Activated CD4-positive, alpha-beta T cell treated with anti-CD3 and anti-CD28 coated beads, Interleukin-2, amount 50 U/mL, for 24 hours (primary cell): ENCODE measurements around the gene KIF7.

ENCODE experiments used
- DNase-seq, 2 donors: peaks; one replicate each; pipeline ENCODE4 v3.0.0-alpha.2; 2020; ENCODE audit warnings: low read depth in 1 of 2, low spot score in 1 of 2

KIF7 gene

DNA sequence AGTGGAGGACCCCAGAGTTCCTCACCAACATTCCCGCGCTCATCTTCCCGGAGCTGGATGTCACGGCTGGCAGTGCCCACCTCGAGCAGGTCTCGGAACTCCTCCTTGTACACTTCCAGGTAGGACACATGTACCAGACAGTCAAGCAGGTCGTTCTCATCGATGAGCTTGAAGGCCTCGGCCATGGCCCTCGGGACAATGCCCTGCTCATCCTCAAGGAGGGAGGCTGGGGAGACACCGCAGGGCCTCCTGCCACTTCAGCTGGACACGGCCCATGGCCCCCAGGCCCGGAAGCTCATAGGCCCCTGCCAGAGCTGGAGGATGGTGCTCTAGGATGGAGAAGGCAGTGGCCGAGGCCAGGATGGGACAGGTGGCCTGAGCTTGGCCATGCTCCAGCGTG lies 5.6 kb downstream of the KIF7 start:
- DNase-seq = no peak

DNA sequence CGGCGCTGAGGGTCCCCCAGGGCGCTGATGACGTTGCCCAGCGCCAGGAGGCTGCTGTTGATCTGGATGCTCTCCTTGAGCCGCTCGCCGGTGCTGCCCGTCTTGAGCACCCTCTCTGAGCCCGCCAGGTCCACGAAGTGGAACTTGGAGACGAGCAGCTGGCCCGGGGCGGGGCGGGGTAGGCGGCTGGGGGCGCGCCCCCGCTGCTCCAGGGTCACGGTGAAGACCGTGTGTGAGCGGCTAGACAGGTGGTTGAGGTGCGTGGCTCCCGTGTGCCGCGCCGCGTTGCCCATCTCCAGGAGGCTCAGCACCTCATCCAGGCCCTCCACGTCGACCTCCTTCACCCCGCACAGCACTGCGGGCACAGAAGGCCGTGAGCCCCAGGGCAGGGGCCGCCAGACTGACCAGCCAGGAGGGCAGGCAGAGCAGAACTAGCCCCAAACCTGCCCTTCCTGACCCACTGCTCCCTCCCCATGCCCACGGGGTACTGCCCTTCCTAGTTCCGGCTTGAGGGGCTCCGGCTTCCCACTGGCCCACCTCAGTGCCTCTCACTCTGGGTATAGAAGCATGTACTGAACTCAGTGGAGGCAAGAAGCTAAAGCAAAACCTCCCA lies 6.1 kb downstream of the KIF7 start:
- no peak for DNase-seq

DNA sequence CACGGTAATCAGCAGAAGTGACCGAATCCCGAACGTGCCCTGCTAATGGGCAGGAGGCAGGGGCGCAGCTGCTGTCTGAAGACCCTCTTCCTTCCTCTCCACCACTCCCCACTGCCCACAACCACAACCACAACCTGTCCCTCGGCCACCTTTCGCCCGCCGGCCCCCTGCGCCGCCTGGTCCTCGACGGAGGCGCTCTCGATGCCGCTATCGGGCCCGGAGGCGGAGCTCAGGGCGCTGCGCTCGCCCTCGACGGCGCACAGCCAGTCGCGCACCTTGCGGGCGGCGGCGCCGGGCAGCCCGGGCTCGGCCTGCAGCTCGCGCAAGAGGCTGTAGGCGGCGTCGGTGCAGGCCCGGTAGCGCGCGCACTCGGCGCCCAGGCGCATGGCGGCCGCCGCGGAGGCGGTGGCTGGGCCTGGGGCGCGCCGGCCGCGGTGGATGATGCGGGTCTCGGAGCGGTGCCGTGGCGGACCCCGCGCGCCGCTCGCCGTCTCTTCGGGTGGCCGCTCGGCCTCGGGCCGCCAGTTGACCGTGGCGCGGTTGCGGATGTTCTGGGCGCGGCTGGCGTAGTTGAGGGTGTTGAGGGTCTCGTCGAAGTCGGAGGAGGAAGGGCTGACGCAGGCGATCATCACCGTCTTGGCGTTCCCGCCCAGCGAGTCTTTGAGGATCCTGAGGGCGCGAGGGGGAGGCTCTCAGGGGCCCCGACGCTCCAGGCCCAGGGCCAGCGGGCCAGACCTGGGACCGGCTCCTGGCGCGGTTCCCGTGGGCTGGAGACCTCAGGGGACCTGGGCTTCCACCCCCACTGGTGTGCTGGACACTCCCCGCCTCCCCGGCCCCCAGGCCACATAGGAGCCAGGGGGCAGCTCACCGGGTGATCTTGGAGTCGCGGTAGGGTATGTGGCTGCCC lies 6.9 kb downstream of the KIF7 start:
- DNase-seq = no peak

DNA sequence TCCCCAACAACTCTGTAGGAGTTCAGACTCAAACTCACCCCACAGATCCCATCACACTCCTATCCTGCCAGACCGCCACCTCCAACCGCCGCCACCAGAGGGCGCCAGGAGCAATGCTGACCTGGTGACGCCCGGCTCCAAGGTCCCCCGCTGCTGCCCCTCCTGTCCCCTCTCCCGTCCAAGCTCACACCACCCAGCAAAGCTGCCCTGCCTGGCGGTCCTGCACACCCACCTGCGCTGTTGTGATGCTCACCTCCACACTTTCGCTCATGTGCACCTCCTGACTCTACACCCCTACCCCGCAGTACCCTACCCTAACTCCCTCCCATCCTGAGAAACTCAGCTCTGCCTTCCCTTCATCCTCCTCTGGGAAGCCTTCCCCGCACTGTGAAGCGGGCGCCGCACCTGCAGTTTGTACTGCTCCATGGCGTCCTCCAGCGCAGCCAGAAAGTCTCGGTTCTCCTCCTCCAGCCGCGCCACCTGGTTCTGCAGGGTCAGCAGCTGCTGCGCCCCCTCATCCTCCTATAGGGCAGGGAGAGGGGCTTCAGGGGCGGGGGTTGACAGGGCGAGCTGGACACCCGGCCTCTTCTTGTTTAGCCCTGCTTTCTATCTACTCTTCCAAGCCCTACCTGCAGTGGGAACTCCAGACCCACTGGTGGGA lies 7.9 kb downstream of the KIF7 start:
- peak; percentile 41 to 47 for DNase-seq

DNA sequence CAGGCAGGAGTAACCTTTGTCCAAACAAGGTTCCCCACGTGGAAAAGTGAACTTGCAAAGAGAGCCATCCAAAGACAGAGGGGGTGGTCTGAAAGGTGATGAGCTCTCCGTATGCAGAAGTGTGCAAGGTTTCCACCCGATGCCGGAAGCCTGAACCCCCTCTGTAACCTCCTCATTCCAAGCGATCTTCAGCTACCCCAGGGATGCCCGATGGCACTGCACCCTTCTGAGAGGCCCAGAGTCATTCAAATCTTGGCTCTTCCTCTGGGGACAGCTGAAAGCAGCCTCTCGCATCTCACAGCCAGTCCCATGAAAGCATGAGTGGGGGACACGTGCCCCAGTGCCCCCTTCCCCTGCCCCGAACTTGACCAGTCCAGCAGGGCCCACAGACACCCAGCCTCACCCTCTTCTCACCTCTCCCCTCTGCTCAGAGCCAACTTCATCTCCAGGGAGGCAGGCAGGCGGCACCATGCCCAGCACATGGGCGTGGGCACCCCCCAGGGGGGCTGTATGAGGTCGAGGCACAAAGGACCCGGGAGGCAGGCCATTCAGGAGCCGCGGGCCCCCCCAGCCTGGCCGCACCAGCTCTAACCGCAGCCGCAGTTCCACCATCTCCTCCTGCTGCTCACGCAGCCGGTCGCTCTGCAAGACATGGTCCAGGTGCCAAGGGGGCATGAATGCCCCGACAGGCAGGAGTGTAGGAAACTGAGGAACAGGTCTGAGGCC lies 8.7 kb downstream of the KIF7 start:
- DNase-seq = no peak

DNA sequence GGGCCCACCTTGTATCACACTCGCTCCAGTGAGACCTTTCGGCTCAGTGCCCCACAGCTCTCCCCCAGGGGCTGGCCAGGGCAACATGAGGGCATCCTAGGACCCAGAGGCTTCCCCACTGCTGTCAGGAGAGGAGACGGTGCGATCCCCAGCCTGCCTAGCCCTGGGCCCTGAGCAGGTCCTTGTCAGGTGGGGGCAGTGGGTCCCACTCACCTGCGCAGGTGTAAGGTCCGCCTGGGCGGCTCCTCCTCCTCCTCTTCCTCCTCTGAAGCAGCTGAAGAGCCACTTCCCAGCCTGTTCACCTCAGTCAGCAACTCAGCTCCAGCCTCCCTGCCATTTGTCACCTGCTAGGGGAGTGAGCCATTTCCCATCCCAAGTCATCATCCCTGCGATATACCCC lies 9.6 kb downstream of the KIF7 start:
- no peak for DNase-seq

DNA sequence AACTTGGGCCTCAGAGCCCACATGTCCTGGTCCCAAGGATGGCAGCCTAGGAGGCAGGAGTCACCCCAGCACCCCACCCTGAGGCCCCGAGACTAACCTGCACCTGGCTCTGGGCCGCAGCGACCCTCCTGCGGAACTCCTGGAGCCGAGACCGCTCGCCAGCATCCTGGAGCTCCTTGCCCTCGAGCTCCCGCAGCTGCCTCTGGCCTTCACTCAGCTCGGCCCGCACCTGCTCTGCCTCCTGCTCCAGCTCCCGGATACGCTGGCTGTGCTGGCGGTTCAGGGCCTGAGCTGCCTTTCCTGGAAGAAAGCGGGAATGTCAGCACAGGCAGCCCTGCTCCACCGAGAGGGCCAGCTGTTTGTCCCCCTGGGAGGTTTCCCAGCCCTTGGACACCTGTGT lies 13.2 kb downstream of the KIF7 start:
- no peak for DNase-seq

DNA sequence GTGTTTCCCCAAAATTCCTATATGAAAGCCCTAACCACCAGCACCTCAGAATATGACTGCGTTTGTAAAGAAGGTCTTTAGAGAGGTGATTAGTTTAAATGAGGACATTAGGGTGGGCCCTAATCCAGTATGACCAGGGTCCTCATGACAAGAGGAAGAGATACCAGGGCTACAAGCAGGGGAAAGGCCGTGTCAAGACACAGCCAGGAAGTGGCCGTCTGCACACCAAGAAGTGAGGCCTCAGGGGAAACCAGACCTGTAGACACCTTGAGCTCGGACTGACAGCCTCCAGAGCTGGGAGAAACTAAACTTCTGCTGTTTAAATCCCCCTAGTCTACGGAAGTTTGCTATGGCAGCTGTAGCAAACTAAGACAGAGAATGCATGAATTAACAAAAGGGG lies 14.2 kb downstream of the KIF7 start:
- no peak for DNase-seq

DNA sequence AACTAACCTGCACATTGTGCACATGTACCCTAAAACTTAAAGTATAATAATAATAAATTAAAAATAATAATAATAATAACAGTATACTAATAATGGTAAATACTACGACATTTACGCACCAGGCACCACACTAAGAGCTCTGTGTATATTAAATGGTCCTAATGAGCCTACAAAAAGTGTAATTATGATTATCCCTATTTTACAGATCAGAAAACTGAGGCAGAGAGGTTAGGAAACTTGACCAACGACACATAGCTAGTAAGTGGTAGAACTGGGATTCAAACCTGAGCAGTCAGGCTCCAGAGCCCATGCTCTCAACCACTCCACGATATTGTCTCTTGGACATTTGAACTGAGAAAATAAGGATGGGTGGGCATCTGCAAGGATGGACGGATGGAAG lies 15.0 kb downstream of the KIF7 start:
- no peak for DNase-seq

DNA sequence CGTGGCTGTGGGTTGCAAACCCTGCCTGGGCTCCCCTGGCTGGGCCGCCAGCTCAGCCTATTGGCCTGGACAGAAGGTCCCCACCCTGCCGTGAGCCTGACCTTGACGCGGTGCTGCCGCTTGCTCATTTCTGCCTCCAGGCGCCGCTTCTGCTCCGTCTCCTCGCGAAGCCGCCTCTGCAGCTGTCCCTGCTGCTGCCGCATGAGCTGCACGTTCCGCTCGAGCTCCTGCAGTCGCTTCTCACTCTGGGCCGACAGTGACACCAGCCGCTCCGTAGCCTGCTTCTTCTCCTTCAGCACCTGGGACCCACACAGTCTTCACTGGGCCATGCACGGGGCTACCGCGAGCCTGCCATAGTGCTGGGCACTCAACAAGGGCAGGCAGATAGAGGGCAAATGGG lies 21.7 kb downstream of the KIF7 start:
- DNase-seq = no peak

DNA sequence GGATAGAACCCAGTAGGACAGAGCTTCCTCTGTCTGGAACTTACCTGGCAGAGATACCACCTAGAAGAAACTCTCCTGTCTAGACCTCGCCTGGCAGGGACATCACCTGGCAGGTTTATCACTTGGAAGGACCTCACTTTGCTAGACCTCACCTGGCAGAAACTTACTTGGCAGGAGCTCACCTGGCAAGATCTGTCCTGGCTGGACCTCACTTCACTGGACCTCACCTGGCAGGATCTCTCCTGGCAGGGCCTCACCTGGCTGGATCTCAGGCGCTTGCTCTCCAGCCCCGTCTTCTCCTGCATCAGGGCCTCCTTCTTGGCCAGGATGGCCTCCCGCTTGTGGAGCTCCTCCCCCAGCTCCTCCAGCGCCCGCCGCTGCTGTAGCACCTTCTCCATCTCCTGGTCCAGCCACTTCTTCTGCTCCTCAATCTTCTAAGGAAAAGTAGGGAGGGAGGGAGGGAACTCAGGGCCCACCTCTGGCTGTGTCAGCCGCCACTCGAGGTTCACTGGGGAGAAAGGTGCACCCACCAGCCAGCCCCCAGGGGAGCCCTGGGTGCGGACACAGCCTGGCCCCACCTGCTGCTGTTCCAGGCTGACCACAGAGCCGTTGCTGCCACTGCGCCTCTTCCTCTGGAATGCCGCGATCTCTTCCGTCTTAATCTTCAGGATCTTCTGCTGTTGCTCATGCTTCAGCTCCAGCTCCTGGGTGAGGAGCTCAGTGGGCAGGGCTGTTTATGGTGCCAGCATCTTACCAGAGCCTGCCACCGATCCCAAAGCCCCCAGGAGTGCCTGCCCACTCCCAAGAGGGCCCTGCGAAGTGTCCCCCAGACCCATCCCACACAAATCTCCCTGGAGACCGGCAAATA lies 22.5 kb downstream of the KIF7 start:
- no peak for DNase-seq

DNA sequence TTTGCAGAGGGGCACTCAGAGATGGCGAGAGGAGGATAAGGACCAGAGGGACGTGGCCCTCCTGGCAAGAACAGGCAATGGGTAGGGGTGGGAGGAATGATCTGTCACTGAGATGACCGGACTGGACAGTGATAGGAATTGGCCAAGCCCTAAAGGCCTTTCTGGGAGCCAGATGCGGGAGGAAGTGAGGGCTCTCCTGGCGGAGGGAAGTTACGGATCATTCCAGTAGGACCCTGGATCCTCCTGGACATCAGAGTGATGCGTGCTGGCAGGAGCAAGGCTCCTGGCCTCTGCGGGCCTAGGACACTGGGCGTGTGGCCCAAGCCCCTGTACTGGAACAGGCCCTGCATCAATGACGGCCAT lies 23.4 kb downstream of the KIF7 start:
- no peak for DNase-seq

DNA sequence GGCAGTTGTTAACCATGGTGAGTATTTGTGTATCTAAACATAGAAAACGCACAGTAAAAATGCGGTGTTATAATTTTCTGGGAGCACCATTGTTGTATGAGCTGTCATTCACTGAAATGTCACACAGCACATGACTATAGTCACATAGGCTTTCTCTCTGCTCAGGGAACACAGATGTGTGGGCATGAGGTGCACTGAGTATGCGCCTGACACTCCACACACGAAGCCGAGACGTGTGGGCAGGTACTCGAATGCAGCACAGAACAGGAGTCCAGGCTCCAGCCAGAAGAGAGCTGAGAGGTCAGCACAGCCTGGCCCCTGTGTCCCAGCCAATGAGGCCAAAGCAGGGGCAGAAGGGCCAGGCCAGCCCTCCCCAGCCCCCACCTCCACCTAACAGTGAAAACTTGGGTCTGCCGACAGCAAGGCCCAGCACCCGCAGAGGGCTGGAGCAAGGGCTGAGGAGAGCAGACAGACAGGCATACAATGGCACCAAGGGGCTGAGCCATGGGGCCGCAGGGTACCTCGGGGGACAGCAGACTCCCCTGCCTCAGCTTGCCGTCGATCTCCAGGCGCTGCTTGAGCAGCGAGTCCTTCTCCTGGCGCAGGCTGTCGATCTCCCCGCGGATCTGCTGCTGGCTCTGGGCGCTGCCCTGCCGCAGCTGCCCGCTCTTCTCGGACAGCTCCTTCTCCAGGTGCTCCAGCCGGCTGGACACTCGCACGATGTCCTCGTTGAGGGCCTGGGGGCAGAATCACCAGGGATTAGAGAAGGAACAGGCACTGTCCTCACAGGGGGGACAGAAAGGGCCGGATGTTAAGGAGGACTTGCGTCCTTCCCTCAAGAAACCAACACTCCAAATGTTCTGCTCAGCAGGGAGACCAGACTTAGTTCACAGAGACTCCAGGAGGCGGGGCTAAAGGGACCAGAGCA lies 24.0 kb downstream of the KIF7 start:
- DNase-seq = no peak

DNA sequence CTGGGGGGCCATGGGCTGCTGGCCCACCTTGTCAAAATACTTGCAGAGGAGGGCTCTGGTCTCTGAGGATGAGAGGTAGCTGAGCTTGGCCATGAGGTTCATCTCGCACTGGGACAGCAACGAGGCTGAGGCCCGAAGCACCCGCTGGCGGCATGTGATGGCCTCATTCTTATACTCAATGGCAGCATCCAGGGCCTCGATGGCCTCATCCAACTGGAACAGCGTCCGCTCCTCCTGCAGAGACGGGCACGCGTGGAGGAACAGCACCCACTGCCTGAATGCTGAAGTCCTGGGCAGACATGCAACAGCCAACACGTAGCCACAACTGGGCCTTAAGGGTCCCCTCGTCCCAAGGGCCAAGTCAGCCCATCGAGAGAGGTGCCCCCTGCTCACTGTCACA lies 25.0 kb downstream of the KIF7 start:
- DNase-seq = no peak

DNA sequence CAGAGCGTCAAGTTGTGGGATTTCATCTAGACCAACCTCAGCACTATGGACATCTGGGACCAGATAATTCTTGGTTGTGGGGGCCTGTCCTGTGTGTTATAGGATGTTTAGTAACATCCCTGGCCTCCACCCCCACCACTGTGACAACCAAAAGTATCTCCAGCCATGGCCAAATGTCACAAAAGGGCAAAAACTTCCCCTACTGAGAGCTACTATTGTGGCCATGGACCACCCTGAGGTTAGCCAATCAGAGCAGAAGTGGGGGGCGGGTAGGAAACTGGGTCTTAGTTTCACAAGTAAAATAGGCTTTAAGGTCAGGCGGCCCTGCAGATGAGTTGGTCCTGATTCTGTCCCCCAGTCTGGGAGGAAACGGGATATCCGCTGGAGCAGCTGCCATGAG lies 25.4 kb downstream of the KIF7 start:
- no peak for DNase-seq

DNA sequence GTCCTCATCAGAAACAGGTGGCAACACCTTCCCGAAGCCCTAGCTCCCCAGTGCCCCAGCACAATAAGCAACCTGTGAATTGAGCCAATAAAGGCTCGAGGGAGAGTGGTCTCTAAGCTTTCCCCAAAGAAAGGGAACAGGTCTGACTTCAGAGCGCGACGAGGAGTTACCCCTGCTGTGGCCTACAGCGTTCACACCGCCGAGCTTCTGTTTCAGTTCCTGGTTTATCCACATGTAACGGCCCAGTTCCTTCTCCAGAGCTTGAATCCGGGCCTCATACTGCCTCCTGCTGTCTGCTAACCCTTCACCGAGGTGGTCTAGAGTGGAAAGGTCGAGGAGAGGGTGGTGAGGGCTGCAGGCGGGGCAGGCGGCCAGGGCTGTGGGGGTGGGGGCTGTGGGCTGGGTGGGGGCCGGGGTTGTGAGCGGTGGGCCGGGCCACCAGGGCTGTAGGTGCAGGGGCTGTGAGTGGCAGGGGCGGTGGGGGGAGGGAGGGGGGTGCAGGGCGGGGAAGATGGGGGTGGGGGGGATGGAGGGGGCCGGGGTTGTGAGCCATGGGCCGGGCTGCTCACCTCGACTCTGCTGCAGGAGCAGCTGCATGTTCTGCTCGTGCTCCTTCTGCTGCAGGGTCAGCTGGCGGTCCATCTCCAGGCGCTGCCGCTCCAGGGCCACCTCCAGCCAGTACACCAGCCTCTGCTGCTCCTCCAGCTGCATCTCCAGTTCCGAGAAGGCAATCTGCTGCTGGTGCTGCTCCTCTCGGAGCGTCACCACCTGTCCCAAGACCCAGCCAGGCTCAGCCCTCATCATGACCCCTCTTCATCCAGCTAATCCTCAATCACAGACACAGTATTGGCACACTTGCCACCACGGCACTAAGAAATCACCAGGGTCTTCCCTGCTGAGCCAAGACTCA lies 26.2 kb downstream of the KIF7 start:
- DNase-seq = no peak

DNA sequence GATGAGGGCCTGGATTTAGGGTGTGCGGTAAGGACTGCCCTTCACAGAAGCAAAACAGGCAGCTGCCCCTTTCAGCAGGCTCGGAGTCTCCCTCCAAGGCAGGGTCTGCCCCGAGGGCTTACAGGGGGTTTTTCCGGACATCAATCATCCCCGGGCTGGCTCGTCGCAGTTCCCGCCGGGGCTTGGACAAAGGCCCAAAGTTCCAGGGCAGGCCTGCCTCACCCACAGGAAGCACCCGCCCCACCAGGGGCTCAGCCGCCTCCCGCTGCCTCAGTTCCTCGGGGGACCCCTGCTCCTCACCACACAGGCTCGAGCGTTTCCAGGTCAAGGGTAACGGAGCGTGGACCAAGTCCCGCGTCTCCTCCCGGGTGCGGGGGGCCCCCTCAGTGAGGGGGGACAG lies 27.0 kb downstream of the KIF7 start:
- no peak for DNase-seq

DNA sequence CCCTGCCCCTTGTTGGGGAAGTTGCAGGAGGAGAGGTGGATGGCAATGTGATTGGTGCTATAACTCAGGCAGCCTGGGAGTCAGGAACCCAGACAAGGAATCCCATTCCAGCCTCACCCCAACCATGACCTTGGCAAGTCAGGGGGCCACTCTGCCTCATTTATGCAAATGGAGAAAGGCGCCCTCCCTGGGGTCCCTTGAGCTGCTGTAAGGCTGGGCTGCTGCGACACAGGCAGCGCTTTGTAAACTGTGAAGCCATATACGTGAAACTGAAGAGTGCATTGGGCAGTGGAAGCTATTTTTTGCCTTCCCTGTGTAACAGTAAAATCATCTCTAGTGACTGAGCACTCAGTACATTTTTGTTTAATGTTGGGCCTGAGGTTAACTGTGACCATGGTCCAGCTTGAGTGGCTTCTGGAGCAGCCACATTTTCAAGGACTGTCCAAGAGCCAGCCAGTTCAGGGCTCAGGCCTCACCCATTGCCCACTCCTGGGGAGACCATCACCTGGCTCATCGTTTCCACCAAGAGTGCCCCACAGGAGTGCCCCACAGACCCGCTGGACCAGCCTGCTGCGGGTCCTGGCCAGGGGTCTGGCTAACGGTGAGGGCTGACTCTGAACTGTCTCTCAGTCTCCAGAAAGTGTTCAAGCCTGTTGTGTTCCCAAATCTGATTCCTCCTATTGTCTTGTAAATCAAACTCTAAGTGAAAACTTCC lies 27.9 kb downstream of the KIF7 start:
- DNase-seq = no peak
